ENCODE measurements around the gene AGPS. TPM values are rescaled to one million over a fixed set of nuclear protein-coding genes. Genes with fewer than 3 reads are reported as not detected.
"Not testable (repeated sequence)": the region's sequence is repeated elsewhere in the genome, so short reads cannot be mapped to it uniquely, and the experiment has no call there.

The AGPS gene
- total and polyA plus RNA-seq, 4 donors: 6.3 to 46.9 (median 18.3) TPM

- Histone ChIP-seq H3K27me3 (ENCODE audit: control insufficient read depth in 4 of 4, insufficient read depth in 4 of 4, low read length in 3 of 4) (no peaks in the 10 kb centered on the region), H3K9ac (ENCODE audit: low read depth in 1 of 2, low read length in 2 of 2) (no peak overlapping the region), H3K36me3 (ENCODE audit: control insufficient read depth in 4 of 4, insufficient read depth in 3 of 4, low read depth in 1 of 4, low read length in 3 of 4) (no peaks in the 10 kb centered on the region), H3K27ac (ENCODE audit: low read depth in 1 of 2, low read length in 2 of 2) (no peak overlapping the region), H3K4me3 (ENCODE audit: low read depth in 1 of 3, low read length in 3 of 3) (no peak overlapping the region), H3K4me1 (ENCODE audit: control insufficient read depth in 4 of 4, insufficient read depth in 4 of 4, low read length in 3 of 4) (peaks cover 3 to 12% (median 8%) of the 10 kb centered on the region in 4 donors), H3K9me3 (ENCODE audit: control insufficient read depth in 4 of 4, low read length in 3 of 4) (no peaks in the 10 kb centered on the region)
- DNase-seq (ENCODE audit: low spot score): no peak
- no peak for TF ChIP-seq TAF1 (conservative IDR thresholded peaks at IDR 0.05)
- TF ChIP-seq ATF3 (IDR thresholded peaks at IDR 0.05): no peak
- no peak for TF ChIP-seq REST (IDR thresholded peaks at IDR 0.05)
- no peak for TF ChIP-seq HNF4A (conservative IDR thresholded peaks at IDR 0.05)
- no peak for TF ChIP-seq RXRA (IDR thresholded peaks at IDR 0.05)
- no peak for TF ChIP-seq ZBTB33 (IDR thresholded peaks at IDR 0.05)
- no peak for TF ChIP-seq MAX (IDR thresholded peaks at IDR 0.05)
- no peak for TF ChIP-seq RAD21 (IDR thresholded peaks at IDR 0.05)
- TF ChIP-seq GABPA (IDR thresholded peaks at IDR 0.05 in 1 of 2, conservative IDR thresholded peaks at IDR 0.05 in 1 of 2): no peak
- no peak for TF ChIP-seq JUND (IDR thresholded peaks at IDR 0.05)
- TF ChIP-seq FOXA1 (IDR thresholded peaks at IDR 0.05): no peak
- TF ChIP-seq SP1 (IDR thresholded peaks at IDR 0.05): no peak
- TF ChIP-seq YY1 (IDR thresholded peaks at IDR 0.05): no peak
- no peak for TF ChIP-seq HNF4G (IDR thresholded peaks at IDR 0.05)
- TF ChIP-seq NR2F2 (IDR thresholded peaks at IDR 0.05): no peak
- TF ChIP-seq CTCF (IDR thresholded peaks at IDR 0.05; ENCODE audit: low read depth, low read length, missing input control): no peak
- TF ChIP-seq EGR1 (IDR thresholded peaks at IDR 0.05; ENCODE audit: low read depth in 2 of 2): no peak
- no peak for TF ChIP-seq FOXA2 (IDR thresholded peaks at IDR 0.05)
- WGBS: 94% methylated on average over 2 of the region's 2 CpGs
These were observed 14.5 kb downstream of the AGPS start for GRCh38 chr2:177407031-177407430.

GRCh38 chr2:177410629-177411028, 18.1 kb downstream of the AGPS start:
- H3K9me3 ChIP-seq (ENCODE audit: control insufficient read depth in 4 of 4, low read length in 3 of 4); H3K9ac ChIP-seq (ENCODE audit: low read depth in 1 of 2, low read length in 2 of 2); H3K4me1 ChIP-seq (ENCODE audit: control insufficient read depth in 4 of 4, insufficient read depth in 4 of 4, low read length in 3 of 4); H3K36me3 ChIP-seq (ENCODE audit: control insufficient read depth in 4 of 4, insufficient read depth in 3 of 4, low read depth in 1 of 4, low read length in 3 of 4); DNase-seq (ENCODE audit: low spot score); H3K27ac ChIP-seq (ENCODE audit: low read depth in 1 of 2, low read length in 2 of 2); H3K27me3 ChIP-seq (ENCODE audit: control insufficient read depth in 4 of 4, insufficient read depth in 4 of 4, low read length in 3 of 4); H3K4me3 ChIP-seq (ENCODE audit: low read depth in 1 of 3, low read length in 3 of 3): not testable (repeated sequence)
- 93% methylated on average over 8 of the region's 8 CpGs for WGBS
